SIG-M5 treated with dmso at 0.1 percent for 504 hours (cell line): ENCODE measurements around the gene PHF3.

Experiments used
- DNase-seq: peaks from one replicate; lab custom pipeline; 2025; ENCODE audit not compliant: unreplicated experiment; lab: John Stamatoyannopoulos, UW

The PHF3 gene

GRCh38 chr6:63643862-63644261 is 8.3 kb downstream of the PHF3 start:
- DNase-seq = no peak

DNA sequence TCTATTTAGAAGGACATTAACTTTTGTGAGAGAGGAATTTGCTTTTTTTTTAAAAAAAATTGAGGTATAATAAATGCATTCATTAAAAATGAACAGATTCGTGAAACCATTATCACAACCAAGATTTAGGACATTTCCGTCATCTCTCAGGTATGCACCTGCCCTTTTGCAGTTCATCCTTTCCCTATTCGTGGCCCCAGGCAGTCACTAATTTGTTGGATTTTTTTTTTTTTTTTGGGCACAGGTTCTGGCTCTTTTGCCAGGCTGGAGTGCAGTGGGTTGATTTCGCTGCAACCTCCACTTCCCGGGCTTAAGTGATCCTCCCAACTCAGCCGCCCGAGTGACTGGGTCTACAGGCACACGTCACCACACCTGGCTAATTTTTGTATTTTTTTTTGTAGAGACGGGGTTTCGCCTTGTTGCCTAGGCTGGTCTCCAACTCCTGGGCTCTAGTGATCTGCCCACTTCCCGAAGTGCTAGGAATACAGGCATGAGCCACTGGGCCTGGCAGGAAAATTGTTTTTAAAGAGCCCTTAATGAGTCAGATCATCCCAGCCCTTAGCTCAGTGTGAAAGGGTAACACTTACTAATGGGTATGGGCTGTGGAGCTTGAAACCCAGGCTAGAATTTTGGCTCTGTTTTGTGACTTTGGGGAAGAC is 9.2 kb downstream of the PHF3 start:
- DNase-seq = no peak

- DNase-seq = peak; percentile 38
Measured at GRCh38 chr6:63649269-63649668, 13.7 kb downstream of the PHF3 start.

DNA sequence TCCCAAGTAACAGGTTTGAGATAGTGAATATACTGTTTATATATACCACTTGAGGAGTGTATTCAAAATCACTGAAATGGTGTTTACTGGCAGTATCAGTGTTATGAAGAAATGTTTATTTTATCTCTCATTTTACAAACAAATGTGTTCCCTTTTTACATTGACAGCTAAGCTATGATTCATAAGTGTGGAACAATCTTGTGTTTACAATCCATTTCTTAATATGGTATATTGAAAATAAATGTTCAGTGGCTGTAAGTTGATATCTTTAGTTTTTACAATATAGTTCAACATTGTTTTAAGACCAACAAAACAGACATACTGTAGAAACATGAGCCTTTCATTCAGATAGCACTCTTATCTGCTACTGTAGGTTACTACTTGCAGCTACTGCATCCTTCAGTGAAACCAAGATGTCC is 14.3 kb downstream of the PHF3 start:
- no peak for DNase-seq

DNA sequence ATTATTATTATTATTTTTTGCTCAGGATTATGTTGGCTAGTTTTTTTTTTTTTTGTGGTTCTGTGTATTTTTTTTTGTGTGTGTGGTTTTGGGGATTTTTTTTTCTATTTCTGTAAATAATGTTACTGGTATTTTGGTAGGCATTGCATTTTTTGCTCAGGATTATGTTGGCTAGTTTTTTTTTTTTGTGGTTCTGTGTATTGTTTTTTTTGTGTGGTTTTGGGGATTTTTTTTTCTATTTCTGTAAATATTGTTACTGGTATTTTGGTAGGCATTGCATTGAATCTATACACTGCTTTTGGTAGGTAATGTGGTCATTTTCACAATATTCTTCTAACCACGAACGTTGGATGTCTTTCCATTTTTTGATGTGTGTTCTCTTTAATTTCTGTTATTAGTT is 17.4 kb downstream of the PHF3 start:
- no peak for DNase-seq

- no peak for DNase-seq
Measured at GRCh38 chr6:63660757-63661156, 25.2 kb downstream of the PHF3 start.

DNA sequence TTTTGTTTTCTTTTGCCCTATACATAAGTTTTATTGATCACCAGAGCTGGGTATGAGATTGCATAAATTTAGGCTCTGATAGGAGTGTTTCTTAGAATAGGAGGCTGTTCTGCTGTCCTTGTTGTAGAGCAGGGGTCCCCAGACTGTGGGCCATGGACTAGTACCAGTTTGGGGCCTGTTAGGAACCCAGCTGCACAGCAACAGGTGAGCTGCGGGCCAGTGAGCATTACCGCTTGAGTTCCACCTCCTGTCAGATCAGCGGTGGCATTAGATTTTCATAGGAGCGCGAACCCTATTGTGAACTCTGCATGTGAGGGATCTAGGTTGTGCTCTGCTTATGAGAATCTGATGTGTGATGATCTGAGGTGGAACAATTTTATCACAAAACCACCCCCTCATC is 26.2 kb downstream of the PHF3 start:
- DNase-seq = no peak

DNA sequence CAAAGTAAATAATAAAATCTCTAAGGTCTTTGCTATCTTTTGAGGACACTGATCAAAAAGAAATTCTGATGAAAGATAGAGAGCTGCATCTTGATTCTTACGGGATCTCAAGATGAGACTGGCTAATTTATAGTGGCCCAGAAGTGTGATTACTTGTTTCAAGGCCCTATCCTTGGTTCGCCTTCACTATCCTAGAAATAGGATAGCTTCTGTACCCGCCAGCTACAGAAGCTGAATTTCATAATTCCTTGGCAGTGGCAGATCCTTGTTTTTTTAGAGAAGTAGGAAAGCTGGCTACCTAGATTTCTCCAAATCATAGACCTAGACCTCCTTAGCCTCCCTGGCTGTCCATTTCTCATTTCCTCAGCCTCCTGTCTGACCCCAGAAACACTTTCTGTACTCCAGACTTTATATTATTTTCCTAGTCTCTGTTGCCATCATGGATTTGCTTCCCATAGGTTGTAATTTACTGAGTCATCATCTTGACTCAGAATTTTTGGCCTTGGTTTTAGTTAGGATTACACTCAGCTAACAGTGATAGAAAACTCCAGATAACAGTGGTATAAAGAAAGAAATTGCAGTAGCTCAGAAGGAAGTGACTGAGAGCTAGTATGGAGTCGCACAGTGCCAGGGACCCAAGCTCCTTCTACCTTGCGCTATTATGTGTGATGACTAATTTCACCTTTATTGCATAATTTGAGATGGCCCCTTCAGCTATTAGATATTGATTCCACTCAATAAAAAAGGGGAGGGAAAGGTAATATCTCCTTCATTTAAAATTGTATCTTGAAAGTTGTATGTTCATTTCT is 27.7 kb downstream of the PHF3 start:
- no peak for DNase-seq

- no peak for DNase-seq
Measured at GRCh38 chr6:63663956-63664281, 28.3 kb downstream of the PHF3 start.

- DNase-seq = no peak
Measured at GRCh38 chr6:63671098-63671754, 35.6 kb downstream of the PHF3 start.

DNA sequence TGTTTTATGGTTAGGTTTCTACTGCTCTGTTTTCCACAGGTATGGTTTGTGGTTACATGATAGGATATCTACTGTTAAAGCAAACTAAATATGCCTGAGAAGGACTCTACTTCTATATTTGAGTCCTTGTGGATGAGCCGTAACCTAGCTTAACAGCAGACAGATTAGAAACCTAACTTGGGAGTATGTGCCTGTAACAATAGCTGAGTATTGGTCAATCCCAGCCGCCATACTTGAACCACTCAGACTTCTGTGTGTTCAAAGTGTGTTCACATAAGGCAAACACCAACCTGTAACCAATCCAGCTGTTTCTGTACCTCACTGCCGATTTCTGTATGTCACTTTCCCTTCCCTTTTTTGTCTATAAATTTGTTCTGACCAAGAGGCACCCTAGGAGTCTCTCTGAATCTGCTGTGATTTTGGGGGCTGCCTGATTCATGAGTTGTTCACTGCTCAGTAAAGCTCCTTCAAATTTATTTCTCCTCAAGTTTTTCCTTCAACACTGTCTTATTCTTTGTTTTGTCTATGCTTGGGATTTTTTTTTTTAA is 37.1 kb downstream of the PHF3 start:
- DNase-seq = no peak

GRCh38 chr6:63673692-63674091 is 38.1 kb downstream of the PHF3 start:
- no peak for DNase-seq

DNA sequence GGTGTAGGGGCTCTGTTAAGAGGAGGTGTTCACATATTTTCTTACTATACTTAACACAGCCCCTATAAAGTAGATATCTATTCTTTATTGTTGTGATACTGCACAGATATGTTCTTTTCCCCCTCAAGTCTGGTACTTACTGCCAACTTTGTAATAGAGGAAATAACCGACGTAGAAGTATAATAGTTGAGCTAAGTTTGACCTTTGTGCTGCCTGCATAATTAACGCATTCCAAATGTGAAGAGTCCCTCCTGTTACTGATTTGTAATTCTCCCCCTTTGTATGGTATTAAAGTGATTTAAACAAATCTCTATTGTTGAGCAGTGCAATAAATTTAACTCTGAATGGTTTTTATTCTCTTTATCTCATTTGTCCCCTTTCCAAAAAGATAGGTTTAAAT is 39.0 kb downstream of the PHF3 start:
- DNase-seq = no peak

- no peak for DNase-seq
Measured at GRCh38 chr6:63675138-63675537, 39.5 kb downstream of the PHF3 start.

DNA sequence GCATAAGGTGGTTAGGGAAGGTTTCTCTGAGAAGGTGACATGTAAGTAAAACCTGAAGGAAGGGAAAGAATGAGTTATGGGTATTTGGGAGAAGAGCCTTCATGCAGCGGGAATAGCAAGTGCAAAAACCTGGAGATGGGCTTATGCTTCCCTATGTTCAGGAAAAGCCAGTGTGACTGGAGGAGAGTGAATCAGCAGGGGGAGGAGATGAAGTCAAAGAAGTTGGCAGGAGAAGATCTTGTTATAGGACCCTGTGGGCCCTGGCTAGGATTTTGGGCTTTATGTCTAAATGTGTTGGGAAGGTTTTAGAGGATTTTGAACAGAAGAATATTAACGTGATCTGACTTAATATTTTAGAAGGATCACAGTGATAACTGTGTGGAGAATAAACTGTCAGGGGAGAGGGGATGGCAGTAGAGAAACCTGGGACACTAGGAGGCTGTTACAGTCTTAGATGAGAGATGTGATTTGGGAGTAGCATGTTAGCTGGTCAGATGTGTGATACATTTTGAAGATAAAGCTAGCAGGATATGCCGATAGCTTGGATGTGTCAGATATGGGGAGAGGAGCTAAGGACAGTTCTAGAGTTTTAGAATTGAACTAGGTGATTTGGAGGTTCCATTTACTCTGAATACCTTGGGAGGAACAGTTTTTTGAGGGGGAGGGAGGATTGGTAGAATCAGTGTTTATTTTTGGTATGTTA is 41.0 kb downstream of the PHF3 start:
- no peak for DNase-seq

- DNase-seq = no peak
Measured at GRCh38 chr6:63677282-63677681, 41.7 kb downstream of the PHF3 start.

DNA sequence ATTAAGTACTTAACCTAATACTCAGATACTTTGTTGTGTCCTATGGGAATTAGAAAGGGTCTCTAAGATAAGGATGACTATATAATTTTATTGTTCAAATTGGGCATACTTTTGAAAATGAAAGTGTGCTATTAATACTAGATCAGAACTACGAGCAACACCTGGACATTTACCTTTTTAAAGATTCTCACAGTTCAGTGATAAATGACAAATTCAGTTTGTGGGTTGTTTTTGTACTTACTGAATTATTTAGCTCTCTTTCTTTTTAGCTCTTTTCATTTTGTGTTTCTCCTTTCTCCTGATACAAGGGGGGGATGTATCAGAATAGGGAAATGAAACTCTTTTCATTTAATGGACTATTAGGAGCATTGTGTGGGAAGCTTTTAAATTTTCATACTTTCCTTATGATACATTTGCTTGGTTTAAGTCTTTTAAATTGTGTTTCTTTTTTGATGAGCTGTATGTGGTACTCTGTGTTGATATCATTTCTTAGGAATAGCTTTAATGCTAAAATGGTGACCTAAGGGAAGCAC is 47.5 kb downstream of the PHF3 start:
- DNase-seq = peak; percentile 17

DNA sequence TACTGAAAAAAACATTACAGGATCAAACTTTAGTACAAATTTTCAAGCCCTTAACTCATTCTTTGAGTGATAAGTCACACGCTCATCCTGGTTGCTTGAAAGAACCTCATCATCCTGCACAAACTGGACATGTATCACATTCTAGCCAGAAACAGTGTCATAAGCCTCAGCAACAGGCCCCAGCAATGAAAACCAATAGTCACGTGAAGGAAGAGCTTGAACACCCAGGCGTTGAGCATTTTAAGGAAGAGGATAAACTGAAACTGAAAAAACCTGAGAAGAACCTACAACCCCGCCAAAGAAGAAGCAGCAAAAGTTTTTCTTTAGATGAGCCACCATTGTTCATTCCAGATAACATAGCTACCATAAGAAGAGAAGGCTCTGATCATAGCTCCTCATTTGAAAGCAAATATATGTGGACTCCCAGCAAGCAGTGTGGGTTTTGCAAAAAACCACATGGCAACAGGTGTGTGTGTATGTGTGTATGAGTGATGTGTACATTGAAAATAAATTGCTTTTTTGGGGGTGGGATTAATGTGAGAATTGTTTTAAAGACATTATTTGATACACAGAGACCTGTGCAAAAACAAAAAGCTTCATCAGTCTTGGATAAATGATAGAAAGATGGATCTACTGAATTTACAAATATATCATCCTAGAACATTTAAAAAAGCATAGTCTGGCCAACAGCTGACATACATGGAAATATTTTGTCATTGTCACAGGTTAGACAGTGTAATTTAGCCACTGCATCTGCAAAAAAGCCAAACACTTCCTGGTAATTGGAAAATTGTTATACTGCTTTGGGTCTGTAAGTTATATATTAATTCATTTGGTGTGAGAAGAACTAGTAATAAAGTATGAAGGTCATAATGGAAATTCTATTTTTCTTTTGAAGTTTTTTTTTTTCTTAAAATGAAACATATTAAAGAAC is 50.1 kb downstream of the PHF3 start:
- DNase-seq = peak; percentile 11

- no peak for DNase-seq
Measured at GRCh38 chr6:63689421-63689820, 53.8 kb downstream of the PHF3 start.

GRCh38 chr6:63690221-63690620 is 54.6 kb downstream of the PHF3 start:
- peak; percentile 11 for DNase-seq
